GM19035 (cell line): ENCODE results near the gene PPP1R13B.

Source experiments
- ATAC-seq: cut with Tn5 transposase; IDR thresholded peaks from one replicate; pipeline ENCODE4 v1.9.1; 2021; ENCODE audit not compliant: unreplicated experiment

The PPP1R13B gene

DNA sequence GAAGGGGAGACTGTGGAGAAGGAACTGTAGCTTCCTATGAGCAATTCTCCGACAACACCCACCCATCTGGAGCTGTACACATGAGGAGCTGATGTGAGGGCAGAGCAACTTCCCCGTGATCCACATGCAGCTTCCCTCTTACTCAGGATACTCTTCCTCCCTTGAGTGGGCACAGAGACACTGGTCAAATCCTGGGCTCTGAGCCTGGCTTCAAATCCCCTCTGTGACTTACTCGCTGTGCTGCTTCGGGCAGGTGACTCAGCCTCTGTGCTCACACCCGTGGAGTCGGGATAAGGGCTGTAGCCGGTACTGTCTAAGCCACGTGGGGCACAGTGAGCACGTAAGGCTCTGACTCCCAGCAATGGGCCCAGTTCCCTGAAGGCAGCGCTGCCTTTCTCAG, 100.7 kb downstream of the PPP1R13B start:
- no peak for ATAC-seq

DNA sequence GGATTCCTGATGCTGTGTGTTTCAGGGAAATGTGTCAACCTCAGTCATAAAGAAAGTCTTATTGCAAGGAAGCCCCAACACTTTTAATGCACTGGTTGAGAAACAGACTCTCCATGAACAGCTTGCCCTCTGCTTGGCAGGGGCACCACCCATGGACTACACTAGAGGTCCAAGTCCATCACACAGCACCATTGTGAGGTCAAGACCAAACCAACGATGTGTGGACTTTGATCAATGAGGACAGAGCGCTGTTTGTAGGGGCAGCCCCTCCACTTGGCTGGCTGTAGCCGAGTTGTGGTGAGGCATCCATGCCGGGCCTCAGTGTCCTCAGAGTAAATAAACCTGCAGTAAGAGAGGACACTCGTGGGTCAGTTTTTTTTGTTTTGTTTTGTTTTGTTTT, 102.0 kb downstream of the PPP1R13B start:
- ATAC-seq = no peak

DNA sequence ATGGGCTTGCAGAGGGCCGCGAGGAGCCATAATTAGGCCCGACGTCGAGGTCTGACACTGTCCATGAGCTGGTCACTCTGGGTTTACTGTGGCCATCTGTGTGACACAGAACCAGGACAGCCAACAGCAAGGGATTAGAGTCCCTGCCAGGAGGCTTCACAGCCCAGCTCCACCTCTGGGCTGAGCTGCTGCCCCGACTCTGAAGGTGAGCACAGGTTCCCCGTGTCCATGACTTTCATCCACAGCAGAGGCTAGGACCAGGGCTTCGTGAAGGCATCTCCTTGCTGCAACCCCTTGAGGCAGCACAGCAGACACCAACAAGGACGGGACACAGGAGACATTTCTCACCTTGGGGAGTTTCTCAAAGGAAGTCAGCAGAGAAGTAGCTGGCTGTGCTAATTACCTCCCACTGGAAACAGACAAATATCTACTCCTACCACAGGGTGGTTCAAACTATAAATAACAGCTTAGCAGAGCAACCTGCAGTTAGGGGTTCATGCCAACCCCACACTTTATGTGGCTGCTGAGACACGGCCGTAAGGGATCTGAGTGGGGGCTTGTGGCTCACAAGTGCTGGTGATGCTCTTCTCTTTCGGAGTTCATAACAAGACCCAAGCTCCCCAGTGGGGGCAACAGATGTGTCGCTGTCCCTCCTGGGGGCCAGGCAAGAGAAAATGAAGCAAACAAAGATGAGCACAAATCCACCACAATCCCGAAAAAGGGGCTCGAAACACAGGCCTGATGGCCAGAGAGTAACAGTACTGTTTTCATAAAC, 102.6 kb downstream of the PPP1R13B start:
- ATAC-seq = no peak

DNA sequence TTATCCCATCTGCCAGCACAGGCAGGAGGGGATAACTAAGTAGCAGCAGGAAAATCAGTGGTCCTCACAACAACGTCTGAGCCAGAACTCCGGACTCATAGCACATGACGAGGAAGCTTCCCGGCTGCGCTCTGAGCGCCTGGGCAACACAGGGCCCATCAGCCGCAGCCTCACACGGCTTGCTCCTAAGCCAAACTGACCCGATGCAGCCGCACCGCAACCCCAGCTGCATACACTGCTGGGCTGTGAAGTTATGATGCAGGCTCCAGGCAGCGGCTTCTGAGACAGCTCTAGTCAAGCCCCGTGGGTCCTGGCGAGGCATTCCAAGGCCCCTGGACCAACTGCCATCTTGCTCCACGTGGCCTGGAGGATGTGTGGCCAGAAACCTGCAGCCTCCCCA, 103.7 kb downstream of the PPP1R13B start:
- no peak for ATAC-seq

DNA sequence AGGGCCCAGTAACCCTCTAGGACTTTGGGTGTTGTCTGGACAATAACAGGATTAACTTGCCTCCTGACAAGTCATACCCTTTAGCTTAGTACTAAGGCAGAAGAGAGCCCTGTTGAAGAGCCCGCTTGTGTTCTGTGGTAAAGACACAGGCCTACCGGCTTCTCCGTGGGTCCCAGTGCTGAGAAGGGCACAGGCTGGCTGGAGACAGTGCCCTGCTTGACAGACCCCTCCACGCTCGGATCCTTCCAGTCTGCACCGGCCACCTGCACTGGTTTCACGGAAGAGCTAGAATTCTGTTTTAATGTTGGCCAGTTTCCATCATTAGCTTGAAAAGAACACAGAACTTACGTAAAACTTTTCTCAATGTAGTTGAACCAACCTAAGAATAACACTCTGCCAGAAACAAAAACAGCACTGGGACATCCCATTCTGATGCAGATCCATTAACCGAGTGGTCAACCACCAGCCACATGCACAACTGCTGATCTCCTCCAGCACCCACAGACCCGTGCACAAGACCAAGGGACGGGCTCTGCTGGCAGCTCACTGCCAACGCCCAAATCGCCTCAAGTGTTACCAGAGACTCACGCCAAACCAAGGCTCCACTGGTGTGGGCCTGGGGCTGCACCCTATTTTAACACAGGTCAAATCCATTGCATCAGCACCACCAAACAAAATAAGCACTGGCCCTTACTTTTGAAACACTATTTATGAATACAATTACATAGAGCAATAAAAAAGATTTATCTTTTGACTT, 104.7 kb downstream of the PPP1R13B start:
- no peak for ATAC-seq

DNA sequence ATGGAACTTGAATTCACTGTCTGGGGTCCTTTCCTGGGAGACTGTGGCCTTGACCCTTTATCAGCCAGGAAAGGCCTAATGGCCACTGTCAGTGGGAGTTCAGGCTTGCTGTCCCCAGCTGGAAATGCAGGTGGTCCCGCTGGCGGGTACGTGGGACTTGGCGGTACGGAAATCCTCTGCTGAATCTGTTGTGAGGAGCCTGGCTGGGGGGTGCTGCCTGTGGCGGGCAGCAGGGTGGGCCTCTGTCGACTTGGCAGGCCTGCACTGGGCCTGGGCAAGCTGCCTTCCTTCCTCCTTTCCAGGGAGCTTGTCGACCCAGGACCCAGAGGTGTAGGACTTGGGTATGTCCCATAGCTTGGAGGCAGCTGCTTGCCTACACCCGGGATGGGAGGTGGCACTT, 105.5 kb downstream of the PPP1R13B start:
- no peak for ATAC-seq

DNA sequence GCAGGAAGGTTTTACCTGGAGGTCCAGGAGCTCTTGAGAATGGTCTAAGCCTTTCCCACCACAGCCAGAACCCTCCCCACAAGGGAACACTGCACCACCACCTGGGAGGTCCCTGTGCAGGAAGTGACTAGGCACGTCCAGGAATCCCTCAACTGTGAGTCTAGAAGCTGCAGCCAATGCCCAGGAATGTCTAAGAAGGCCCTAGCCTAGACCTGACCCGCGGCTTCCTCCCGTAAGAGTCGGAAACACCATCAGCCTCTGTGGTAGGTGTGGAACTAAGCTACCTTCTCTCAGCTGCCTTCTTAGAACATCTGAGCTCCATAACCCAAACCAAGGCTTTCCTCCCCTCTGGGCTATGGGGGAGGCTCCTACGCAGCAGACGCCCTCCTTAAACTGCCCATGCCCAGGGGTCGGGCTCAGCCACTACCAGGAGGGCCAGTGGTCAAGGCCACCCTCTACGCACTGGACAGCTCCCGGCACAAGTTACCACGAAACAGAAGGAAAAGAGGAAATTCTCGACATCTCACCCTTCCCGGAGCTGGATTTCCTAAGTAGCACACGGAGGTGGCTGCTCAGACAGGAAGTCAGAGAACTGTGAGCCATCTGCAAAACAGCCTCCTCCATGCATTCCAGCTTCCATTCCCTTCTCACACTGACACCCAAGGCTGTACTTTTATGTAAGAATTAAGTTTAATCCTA, 106.2 kb downstream of the PPP1R13B start:
- ATAC-seq = no peak

DNA sequence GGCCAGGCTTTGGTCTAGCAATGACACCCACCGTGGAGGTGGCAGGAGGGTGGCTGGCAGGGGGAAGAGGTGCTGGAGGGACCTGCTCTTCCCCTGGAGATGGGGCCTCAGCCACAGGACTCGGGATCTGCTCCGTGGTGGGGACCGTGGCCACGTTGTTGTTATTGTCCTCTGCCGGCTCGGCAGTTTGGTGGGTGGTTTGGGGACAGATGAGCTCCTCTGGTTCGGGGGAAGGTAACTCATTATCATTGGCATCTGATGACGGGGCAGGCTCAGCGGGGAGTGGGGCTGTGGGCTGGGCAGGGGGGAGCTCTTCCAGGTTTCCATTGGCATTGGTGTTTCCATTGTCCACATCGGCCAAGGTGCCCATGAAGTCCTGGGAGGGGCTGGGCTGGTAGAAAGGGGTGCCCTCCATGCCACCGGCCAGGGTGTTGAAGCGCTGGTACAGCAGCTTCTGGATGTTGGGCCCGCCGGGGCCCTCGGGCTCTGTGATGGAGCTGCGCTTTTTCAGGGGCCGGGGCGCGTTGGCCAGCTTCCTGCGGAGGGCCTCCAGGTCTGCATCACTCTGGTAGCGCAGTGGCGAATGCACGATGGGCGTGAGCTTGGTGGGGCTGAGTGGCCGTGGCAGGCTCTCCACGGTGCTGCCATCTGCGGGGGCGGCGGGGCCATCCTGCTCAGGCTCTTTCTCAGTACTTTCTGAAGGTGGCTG, 107.4 kb downstream of the PPP1R13B start:
- ATAC-seq = no peak

DNA sequence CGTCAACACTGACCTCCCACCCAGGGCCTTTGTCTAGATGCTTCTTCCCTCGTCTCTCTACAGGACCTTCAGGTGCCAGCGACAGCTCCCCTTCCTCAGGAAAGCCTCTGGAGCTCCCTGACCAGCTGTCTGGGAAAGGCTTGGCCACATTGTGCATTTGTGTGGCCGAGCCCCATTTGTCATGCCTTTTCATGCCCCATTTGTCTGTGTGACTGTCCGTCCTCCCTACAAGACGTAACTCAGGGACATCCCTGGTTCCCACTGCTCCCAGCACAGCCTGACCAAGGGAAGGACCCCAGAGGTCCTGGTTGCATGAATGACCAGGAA, 107.9 kb downstream of the PPP1R13B start:
- no peak for ATAC-seq

DNA sequence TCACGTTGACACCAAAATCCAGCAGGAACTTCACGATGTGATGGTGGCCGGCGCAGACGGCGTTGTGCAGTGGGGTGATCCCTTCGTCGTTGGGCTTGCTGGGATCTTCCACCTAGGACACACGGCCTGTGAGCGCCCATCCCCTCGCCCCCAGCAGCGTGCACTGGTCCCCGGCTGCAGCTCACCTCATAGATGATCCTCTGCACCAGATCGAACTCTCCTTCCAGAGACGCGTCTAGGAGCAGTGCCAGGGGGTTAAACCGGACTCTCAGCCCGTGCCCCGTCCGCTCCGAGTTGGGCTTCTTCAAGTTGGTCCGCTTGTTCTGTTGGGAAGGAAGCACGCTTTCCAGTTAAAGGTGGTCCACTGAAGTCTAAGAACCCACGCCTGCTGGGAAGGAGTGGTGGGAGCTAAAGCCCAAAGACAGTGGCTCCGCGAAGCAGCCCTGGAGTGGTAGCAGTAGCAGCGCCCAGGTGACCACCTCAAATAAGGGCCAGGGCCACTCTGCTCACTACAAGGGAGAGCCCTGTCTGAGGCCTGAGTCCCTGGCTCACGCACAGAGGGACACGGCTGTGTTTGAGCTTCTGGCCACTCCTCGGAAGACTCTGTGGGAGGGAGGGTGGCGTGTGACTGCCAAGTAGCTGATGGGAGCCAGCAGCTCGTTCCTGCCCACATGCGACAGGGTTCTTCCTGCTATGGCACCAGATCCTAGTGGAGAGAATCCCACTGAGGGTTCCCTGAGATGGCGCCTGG, 108.5 kb downstream of the PPP1R13B start:
- no peak for ATAC-seq

DNA sequence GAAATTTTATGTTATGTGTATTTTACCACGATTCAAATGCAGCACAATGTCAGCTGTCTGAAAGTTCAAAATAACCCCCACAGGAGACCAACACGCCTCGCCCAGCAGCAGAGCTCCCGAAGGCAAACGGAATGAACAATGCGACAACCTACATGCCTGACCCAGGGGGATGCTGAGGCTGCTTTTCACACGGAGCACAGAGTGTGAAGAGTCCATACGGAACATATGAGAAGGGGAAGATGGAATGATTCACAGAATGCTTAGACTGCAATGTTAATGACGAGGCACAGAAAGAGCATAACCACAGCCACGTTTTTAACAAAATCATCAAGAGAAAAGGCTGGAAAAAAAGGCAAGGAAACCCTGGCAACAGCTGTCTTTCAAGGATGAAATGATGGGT, 109.2 kb downstream of the PPP1R13B start:
- no peak for ATAC-seq

DNA sequence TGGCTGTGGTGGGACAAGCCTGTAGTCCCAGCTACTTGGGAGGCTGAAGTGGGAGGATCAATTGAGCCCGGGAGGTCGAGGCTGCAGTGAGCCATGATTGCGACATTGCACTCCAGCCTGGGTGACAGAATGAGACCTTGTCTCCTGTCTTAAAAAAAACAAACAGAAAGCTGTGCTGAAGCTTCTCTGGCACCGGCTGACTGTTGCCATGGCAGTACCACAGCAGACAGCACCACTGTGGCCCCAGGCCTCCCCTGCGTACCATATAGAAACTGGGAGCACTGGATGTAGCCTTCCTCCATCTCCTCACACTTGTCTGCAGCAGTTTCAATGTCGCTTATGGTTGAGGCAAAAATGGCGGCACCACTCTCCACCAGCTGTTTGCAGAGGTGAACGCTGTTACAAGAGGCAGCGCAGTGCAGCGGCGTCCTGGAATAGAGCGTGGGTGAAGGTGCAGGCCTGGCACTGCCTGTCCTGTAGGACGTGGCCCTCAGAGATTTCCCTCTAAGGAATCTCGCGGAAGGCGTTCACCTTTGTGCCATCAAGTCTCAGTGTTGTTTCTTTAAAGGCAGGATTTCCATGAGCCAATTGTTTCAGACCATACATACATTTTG, 109.8 kb downstream of the PPP1R13B start:
- no peak for ATAC-seq

DNA sequence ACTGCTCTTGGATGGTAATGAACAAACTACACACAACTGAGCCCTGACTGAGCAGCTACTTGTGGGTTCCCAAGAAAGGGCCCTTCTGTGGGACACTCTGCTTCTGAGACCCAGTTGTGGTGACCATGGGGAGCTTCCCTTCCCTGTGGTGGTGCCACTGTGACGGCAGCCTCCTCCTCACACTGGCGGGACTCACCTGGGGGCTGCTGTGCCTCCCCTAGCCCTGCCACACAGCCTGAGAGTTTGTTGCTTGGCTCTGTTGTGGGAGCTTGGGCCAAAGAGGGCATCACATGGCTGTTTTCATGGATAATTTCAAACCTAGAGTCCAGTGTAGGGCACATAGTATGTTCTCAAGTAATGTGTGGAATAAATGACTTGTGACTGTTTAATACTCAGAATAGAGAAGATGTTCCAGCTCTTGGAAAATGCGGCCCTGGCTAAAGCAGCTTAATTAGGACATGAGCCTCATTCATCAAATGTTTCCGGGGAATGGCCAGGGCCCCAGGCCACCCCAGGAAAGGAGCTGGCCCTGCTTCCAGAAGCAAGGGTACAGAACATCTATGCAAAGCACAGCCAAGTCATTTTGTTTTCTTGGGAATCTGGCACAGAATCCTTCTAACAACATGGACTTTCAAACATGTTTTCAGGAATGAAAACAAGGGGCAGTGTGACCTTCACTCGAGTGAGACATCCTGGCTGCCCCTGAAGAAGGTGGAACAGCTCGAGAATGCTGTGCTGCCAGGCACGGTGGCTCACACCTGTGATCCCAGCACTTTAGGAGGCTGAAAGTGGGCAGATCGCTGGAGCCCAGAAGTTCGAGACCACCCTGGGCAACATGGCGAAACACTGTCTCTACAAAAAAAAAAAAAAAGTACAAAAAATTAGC, 110.6 kb downstream of the PPP1R13B start:
- no peak for ATAC-seq

DNA sequence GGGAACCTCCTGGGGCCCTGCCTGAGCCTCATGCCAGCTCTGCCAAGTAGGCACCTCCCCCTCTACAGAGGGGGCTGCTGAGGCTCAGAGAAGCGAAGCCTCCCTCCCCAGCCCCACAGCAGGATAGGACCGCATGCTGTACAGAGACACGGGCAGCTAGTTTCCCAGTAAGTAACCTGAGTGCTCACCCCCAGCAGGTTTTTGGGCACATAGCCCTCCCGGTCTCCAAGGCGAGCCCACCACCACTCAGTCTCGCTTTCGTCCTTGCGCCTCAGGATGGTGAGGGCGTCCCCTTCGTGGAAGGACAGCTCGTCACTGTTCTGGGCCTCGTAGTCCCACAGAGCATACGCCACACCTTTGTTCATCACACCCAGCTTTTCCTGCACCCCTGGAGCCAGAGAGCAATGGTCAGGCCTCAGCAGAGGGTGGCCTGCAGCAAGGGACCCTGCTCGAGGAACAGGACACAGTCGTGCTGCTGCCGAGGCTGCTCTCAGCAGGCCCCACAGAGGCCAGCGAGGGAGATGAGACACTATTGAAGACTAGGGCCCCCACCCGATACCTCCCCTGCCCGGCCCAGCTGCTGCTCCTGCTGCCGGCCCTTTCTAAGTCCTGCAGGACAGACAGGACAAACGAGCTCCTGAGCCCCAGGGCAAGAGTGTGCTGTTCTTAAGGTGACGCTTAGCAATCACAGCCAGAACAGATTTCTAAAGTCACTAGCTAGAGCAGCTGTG, 111.4 kb downstream of the PPP1R13B start:
- ATAC-seq = no peak

DNA sequence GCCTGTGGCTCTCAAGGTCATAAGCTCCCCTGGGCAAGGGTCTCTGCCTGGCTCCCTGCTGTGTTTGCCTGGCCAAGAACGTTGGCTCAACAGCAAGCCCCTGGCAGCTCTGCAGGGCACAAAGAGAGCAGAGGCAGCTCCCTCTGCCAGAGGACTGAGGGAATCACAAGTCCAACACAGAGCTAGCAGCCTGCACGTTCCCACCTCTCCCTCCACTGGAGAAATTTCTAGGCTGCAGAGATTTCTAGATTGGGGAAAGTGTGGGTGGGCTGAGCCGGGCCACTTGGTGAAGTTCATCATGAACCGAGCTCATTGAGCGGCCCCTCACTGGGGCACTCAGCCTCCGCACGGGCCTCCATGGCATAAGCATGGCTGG, 111.9 kb downstream of the PPP1R13B start:
- no peak for ATAC-seq

DNA sequence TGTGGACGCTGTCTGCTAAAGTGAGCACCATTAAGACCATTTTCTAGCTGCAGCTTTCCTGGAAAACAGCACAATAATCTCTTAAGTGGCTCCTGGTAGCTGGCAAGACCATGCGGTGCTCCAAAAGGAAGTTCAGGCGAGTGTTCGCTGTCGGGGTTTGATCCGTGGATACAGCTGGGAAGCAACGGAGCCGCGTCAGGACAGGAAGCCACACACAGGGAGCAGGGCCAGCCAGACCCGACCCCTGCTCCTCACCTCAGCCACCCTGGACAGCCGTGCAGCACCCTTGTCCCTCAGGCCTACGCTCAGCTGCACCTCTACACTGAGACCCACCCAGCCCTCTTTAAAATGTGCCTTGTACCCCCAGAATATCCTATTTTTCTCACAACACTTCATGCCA, 112.4 kb downstream of the PPP1R13B start:
- ATAC-seq = no peak

DNA sequence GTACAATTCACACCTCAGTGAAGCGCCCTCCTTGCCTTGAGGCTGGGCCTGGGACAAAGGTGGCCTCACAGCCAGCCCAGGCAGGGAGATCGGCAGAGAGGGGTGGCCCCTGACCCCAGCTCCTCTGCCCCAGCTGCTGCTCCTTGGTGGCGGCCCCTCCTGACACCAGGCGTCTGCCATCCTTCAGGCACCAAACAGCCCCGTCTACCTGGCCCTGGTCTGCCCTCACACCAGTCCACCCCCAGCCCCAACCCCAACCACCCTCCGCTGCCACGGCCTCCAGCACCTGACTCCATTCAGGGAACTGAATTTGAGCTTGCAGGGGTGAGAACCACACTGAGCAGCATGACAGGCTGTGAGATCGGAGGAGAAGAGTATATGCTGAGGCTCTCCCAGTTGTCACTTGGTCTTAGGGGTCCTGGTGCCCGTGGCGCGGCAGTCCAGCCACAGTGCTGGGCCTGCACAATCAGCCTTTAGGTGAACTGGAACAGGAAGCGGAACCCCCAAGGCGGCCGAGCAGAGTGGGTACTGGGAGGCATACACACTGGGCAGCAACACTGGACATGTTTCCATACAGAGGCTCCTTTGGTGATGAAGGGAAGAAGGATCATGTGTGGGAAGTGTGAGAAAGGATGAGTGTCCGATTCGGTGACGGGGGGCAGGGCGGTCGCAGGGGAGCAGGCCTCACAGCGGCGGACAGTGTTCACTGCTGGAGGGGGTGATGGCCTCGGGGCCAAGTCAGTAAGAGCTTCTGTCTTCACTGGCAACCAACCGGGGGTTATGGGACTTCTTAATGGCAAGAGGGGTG, 113.1 kb downstream of the PPP1R13B start:
- no peak for ATAC-seq

DNA sequence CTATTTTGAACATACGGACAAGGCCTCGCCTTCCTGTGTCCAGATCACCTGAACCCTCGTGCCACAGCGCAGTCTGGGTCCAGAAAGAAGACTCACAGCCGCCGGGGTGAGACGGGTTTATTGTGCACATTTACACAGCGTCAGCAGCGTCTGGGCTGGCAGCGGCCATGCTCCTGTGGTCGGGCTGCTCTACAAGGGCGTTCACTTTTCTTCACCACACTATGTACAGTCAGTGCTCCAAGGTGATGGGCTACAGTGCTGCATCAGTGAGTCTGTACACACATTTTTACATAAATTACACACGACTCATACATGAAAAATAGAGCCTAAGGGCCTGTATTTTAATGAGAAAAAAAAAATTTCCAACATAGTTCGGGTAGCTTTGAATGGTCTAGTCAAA, 113.7 kb downstream of the PPP1R13B start:
- ATAC-seq = no peak
